Endothelial cell of umbilical vein (primary cell): ENCODE measurements around the gene TXNRD3. TPM values are rescaled to one million over a fixed set of nuclear protein-coding genes. Genes with fewer than 3 reads are reported as not detected.

Source experiments
- BruUV-seq: library from RNA; stranded (reverse); fragments of 400-500 nt; replicated peaks from 2 replicates; lab custom pipeline; 2021; lab: Mats Ljungman, UMichigan
- CTCF ChIA-PET: fragments of 300-600, 350-600 bp; sonication (Branson Sonifier 250); formaldehyde crosslinking; loops from one replicate; lab custom pipeline; 2021; ENCODE audit warnings: antibody characterized with exemption, inconsistent platforms; lab: Charles Lee
- POLR2A ChIA-PET: fragments of 300-600, 350-600 bp; sonication (Branson Sonifier 250); formaldehyde crosslinking; loops from one replicate; lab custom pipeline; 2021; ENCODE audit warnings: antibody characterized with exemption, inconsistent platforms; lab: Charles Lee
- DNase-seq: peaks from one replicate; pipeline ENCODE4 v3.0.0-alpha.2; 2011; ENCODE audit warnings: low read depth, low spot score
- FAIRE-seq: peaks from 2 replicates; lab custom pipeline; 2011; peaks lifted over from hg19 to GRCh38; lab: Jason Lieb, UNC
- H2AFZ ChIP-seq: 2 replicates; pipeline ENCODE4 v1.6.0; 2012; ENCODE audit warnings: low read depth, low read length, control low read depth, inconsistent platforms
- H3K27ac ChIP-seq: 2 replicates; pipeline ENCODE4 v1.5.1; 2011; ENCODE audit warnings: low read depth, mild to moderate bottlenecking, control low read depth, low read length, moderate library complexity; ENCODE audit not compliant: insufficient read depth
- H3K27me3 ChIP-seq, 2 experiments: 2 replicates each; pipeline versions ENCODE4 v1.6.0 to v1.6.1; 2011; ENCODE audit warnings: low read length in 2 of 2, mixed read lengths in 1 of 2; ENCODE audit not compliant: control insufficient read depth in 2 of 2, insufficient read depth in 2 of 2
- H3K36me3 ChIP-seq, 2 experiments: 2 replicates in 1 of 2; 3 replicates in 1 of 2; pipeline ENCODE4 v1.5.1; 2011; ENCODE audit warnings: low read length in 2 of 2, mild to moderate bottlenecking in 1 of 2, moderate library complexity in 1 of 2; ENCODE audit not compliant: control insufficient read depth in 2 of 2, insufficient read depth in 2 of 2; ENCODE audit errors: extremely low read depth in 1 of 2
- H3K4me1 ChIP-seq: 3 replicates; pipeline ENCODE4 v1.5.1; 2011; ENCODE audit warnings: mild to moderate bottlenecking, low read length; ENCODE audit not compliant: control insufficient read depth, insufficient read depth; ENCODE audit errors: extremely low read depth
- H3K4me2 ChIP-seq: 2 replicates; pipeline ENCODE4 v1.6.1; 2011; ENCODE audit warnings: low read length, control low read depth, mixed read lengths; ENCODE audit not compliant: insufficient read depth
- H3K4me3 ChIP-seq, 3 experiments: fragments of 200-600 bp in 1 of 3; sonication (generic), shearing (Covaris generic) in 1 of 3; replicated peaks in 1 of 3; 2 replicates each; pipeline ENCODE4 v1.5.1; 2011 to 2016; ENCODE audit warnings: control low read depth in 3 of 3, low read length in 3 of 3, mild to moderate bottlenecking in 2 of 3, inconsistent platforms in 1 of 3, low read depth in 1 of 3, moderate library complexity in 1 of 3; ENCODE audit not compliant: insufficient read depth in 1 of 3
- H3K79me2 ChIP-seq: 2 replicates; pipeline ENCODE4 v1.6.0; 2012; ENCODE audit warnings: low read length, inconsistent platforms; ENCODE audit not compliant: control insufficient read depth, insufficient read depth
- H3K9ac ChIP-seq: replicated peaks from 2 replicates; pipeline ENCODE3; 2011; ENCODE audit warnings: low read length, control low read depth; ENCODE audit not compliant: insufficient read depth; ENCODE audit errors: extremely low read depth
- H3K9me1 ChIP-seq: replicated peaks from 3 replicates; pipeline ENCODE4 v1.6.0; 2011; ENCODE audit warnings: mild to moderate bottlenecking, low read length; ENCODE audit not compliant: control insufficient read depth, insufficient read depth; ENCODE audit errors: extremely low read depth
- H3K9me3 ChIP-seq: replicated peaks from 2 replicates; pipeline ENCODE4 v1.5.1; 2012; ENCODE audit warnings: low read length, inconsistent platforms; ENCODE audit not compliant: control insufficient read depth, insufficient read depth
- H4K20me1 ChIP-seq: replicated peaks from 2 replicates; pipeline ENCODE3; 2011; ENCODE audit warnings: mild to moderate bottlenecking, low read length; ENCODE audit not compliant: control insufficient read depth, insufficient read depth; ENCODE audit errors: extremely low read depth
- CTCF ChIP-seq, 2 donors: IDR thresholded peaks; 1 replicate in 1 of 2; 2 replicates in 1 of 2; pipeline ENCODE4 v1.5.1; 2011; ENCODE audit warnings: low read length in 2 of 2, mild to moderate bottlenecking in 2 of 2, moderate library complexity in 2 of 2, control low read depth in 1 of 2, inconsistent platforms in 1 of 2, low read depth in 1 of 2; ENCODE audit not compliant: insufficient read depth in 1 of 2; ENCODE audit errors: extremely low read depth in 1 of 2
- EZH2 ChIP-seq: IDR thresholded peaks from 2 replicates; pipeline ENCODE4 v1.6.1; 2012; ENCODE audit warnings: borderline replicate concordance, low read depth, mild to moderate bottlenecking, moderate library complexity, low read length, inconsistent platforms; ENCODE audit not compliant: severe bottlenecking
- FOS ChIP-seq: IDR thresholded peaks from 2 replicates; pipeline ENCODE4 v1.6.1; 2011; ENCODE audit warnings: mild to moderate bottlenecking, low read length, moderate library complexity, borderline replicate concordance; ENCODE audit not compliant: insufficient read depth
- GATA2 ChIP-seq: IDR thresholded peaks from 2 replicates; pipeline ENCODE4 v1.7.0; 2011; ENCODE audit warnings: low read depth, mild to moderate bottlenecking, moderate library complexity, mixed read lengths, low read length; ENCODE audit not compliant: insufficient read length, insufficient read depth
- JUN ChIP-seq: IDR thresholded peaks from 2 replicates; pipeline ENCODE4 v1.6.1; 2011; ENCODE audit warnings: borderline replicate concordance, low read depth; ENCODE audit not compliant: insufficient read length, insufficient read depth
- MYC ChIP-seq: IDR thresholded peaks from one replicate; pipeline ENCODE4 v1.6.1; 2011; ENCODE audit warnings: mild to moderate bottlenecking, low read depth, low read length
- POLR2A ChIP-seq: IDR thresholded peaks from 2 replicates; pipeline ENCODE4 v1.6.1; 2012; ENCODE audit warnings: low read depth, mild to moderate bottlenecking, control low read depth, low read length
- POLR2AphosphoS5 ChIP-seq: IDR thresholded peaks from 2 replicates; pipeline ENCODE4 v1.6.1; 2012; ENCODE audit warnings: low read depth, mild to moderate bottlenecking, control low read depth, low read length, moderate library complexity; ENCODE audit not compliant: insufficient read depth
- dilution Hi-C: fragments of 300-500 bp; cut with MboI; formaldehyde crosslinking; loops from one replicate; pipeline ENCODE4 v1.15.0; 2019; ENCODE audit warnings: low sequenced_read_pairs; ENCODE audit not compliant: extremely low pct_ligation_motif_present
- intact Hi-C: fragments of 100-400 bp; cut with micrococcal nuclease; formaldehyde crosslinking; loops from one replicate; pipeline ENCODE4 v1.10.0; 2022
- polyA plus RNA-seq, 4 experiments: library from polyadenylated mRNA; depleted of rRNA in 3 of 4; stranded (reverse) in 3 of 4; unstranded in 1 of 4; fragments of >200 nt; gene quantifications; 2 replicates each; pipeline versions ENCODE4 v1.2.1 to v1.2.3, GENCODE V29; 2011 to 2012; ENCODE audit warnings: missing spikeins in 1 of 4
- total RNA-seq: library from RNA; stranded (reverse); gene quantifications from 2 replicates; pipeline ENCODE4 v1.2.3, GENCODE V29; 2021
- TF ChIP-seq, protein P1 (sequence below): IDR thresholded peaks from 2 replicates; pipeline ENCODE4 v1.6.1; 2011; ENCODE audit not compliant: insufficient read depth, insufficient read length

TXNRD3 gene
- total and polyA plus RNA-seq, 2 donors (not counting 3 experiments of a cell fraction or from before 2014, with no cell fraction given): 2.6 to 7.1 TPM

- Histone ChIP-seq H3K9me1 (no peaks in the 10 kb centered on the region), H3K4me2 (no peak overlapping the region), H4K20me1 (no peaks in the 10 kb centered on the region), H3K36me3 (no peaks in the 10 kb centered on the region), H3K9ac (no peak overlapping the region), H3K9me3 (no peaks in the 10 kb centered on the region), H3K27ac (no peak overlapping the region), H3K4me3 (no peak overlapping the region), H3K4me1 (no peaks in the 10 kb centered on the region), H3K27me3 (peaks cover 8 to 12% of the 10 kb centered on the region in 2 experiments), H2AFZ (no peak overlapping the region), H3K79me2 (no peaks in the 10 kb centered on the region)
- POLR2A ChIA-PET: no interaction called here
- dilution Hi-C loops: no loop called here
- CTCF ChIA-PET: interaction anchor here (1.5 kb wide), 1 partner anchor 13 kb away, joined by 4 read pairs; no protein-coding TSS in a partner anchor
- TF ChIP-seq FOS (no peak), POLR2A (no peak), CTCF (IDR thresholded peaks at IDR 0.05; ENCODE audit: extremely low read depth in 1 of 2, insufficient read depth in 1 of 2, low read depth in 1 of 2, low read length in 2 of 2) (no peak), MYC (no peak), EZH2 (no peak), JUN (no peak), POLR2AphosphoS5 (no peak), GATA2 (no peak)
- TF ChIP-seq, protein P1, sequence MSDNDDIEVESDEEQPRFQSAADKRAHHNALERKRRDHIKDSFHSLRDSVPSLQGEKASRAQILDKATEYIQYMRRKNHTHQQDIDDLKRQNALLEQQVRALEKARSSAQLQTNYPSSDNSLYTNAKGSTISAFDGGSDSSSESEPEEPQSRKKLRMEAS: no peak
- BruUV-seq: no TSS peak
- no peak for FAIRE-seq
- no peak for DNase-seq
- intact Hi-C loops: no loop called here
Observed at GRCh38 chr3:126582311-126582710, 72.6 kb downstream of the TXNRD3 start.
